CD4-positive, alpha-beta T cell (primary cell): ENCODE data around the gene ALOX15B. TPM values are rescaled to one million over a fixed set of nuclear protein-coding genes. Genes with fewer than 3 reads are reported as not detected.

Experiments
- ATAC-seq: fragments of 200-7000 bp; cut with Tn5 transposase; one replicate; pipeline ENCODE4 v1.10.0; 2022; ENCODE audit warnings: mild to moderate bottlenecking; ENCODE audit not compliant: poor library complexity
- CTCF ChIA-PET: fragments of 350-600 bp; sonication (Branson Sonifier 250); formaldehyde crosslinking; loops from one replicate; lab custom pipeline; 2021; ENCODE audit warnings: antibody characterized with exemption, inconsistent platforms; lab: Charles Lee
- POLR2A ChIA-PET: fragments of 350-600 bp; sonication (Branson Sonifier 250); formaldehyde crosslinking; loops from one replicate; lab custom pipeline; 2021; ENCODE audit warnings: antibody characterized with exemption, inconsistent platforms; lab: Charles Lee
- DNase-seq, 14 experiments: peaks; one replicate each; pipeline ENCODE4 v3.0.0-alpha.2; 2013 to 2020; ENCODE audit warnings: mixed read lengths in 2 of 14
- H3K27ac ChIP-seq, 2 donors: one replicate each; pipeline versions ENCODE4 v1.5.1 to v1.7.0; 2013; ENCODE audit warnings: low read length in 2 of 2, low read depth in 1 of 2, mild to moderate bottlenecking in 1 of 2
- H3K27me3 ChIP-seq, 2 experiments: 1 replicate in 1 of 2; 2 replicates in 1 of 2; pipeline versions ENCODE4 v1.6.1 to v1.7.0; 2013; ENCODE audit warnings: low read length in 2 of 2, control low read depth in 1 of 2, mild to moderate bottlenecking in 1 of 2, moderate library complexity in 1 of 2; ENCODE audit not compliant: insufficient read depth in 2 of 2, control insufficient read depth in 1 of 2
- H3K36me3 ChIP-seq: one replicate; pipeline ENCODE4 v1.6.1; 2013; ENCODE audit warnings: low read length, control low read depth; ENCODE audit not compliant: insufficient read depth
- H3K4me1 ChIP-seq: one replicate; pipeline ENCODE4 v1.6.1; 2013; ENCODE audit warnings: low read length, control low read depth; ENCODE audit not compliant: insufficient read depth
- H3K4me3 ChIP-seq: one replicate; pipeline ENCODE4 v1.5.1; 2013; ENCODE audit warnings: mild to moderate bottlenecking, low read length, moderate library complexity
- H3K9me3 ChIP-seq, 2 experiments: 1 replicate in 1 of 2; 2 replicates in 1 of 2; pipeline versions ENCODE4 v1.6.1 to v1.7.0; 2013; ENCODE audit warnings: low read length in 2 of 2, mild to moderate bottlenecking in 2 of 2, control low read depth in 1 of 2, moderate library complexity in 1 of 2; ENCODE audit not compliant: control insufficient read depth in 1 of 2, insufficient read depth in 1 of 2
- H3K27ac Mint-ChIP-seq: one replicate; pipeline ENCODE4 v1.8.0; 2020; ENCODE audit warnings: mixed read lengths
- H3K27me3 Mint-ChIP-seq: one replicate; pipeline ENCODE4 v1.8.0; 2021; ENCODE audit warnings: mixed read lengths
- H3K36me3 Mint-ChIP-seq: one replicate; pipeline ENCODE4 v1.8.0; 2021; ENCODE audit warnings: low read depth, mixed read lengths
- H3K4me1 Mint-ChIP-seq: one replicate; pipeline ENCODE4 v1.8.0; 2021; ENCODE audit warnings: low read depth, mixed read lengths
- H3K4me3 Mint-ChIP-seq: one replicate; pipeline ENCODE4 v1.8.0; 2020; ENCODE audit warnings: mild to moderate bottlenecking, mixed read lengths
- H3K9me3 Mint-ChIP-seq: one replicate; pipeline ENCODE4 v1.8.0; 2020; ENCODE audit warnings: mixed read lengths
- CTCF ChIP-seq: fragments of 200-600 bp; IDR thresholded peaks from one replicate; pipeline ENCODE4 v1.8.0; 2022; ENCODE audit warnings: antibody characterized with exemption, mild to moderate bottlenecking
- intact Hi-C, 2 experiments: fragments of 100-400 bp; cut with DNase I in 1 of 2; cut with micrococcal nuclease in 1 of 2; formaldehyde crosslinking; loops; one replicate each; pipeline versions ENCODE4 v1.15.1 to v1.9.0; 2023 to 2025; cut with DNase I, micrococcal nuclease
- total RNA-seq, 174 experiments: library from RNA in 2 of 174; stranded (reverse) in 2 of 174; gene quantifications; one replicate each; pipeline ENCODE4 v1.2.3 and lab custom pipeline; 2021 to 2026

Gene ALOX15B
- total RNA-seq, 2 experiments from 2014 or later, result not detected

- ATAC-seq (no peak), DNase-seq (no peak)
- peaks cover 40% of the 10 kb centered on the region for H3K27me3 Mint-ChIP-seq
- ChIA-PET CTCF (interaction anchor here (0.7 to 1.7 kb wide), 8 partner anchors 11 to 353 kb away, joined by 3 to 8 read pairs (median 5); partner anchors contain the start of genes RNF227 and WRAP53), POLR2A (interaction anchor here (1.0 to 1.7 kb wide), 4 partner anchors 126 to 354 kb away, joined by 3 to 4 read pairs (median 4); partner anchors contain the start of genes NAA38, RNF227, TP53 and WRAP53)
- H3K27me3 ChIP-seq, result peaks cover 11 to 21% of the 10 kb centered on the region in 2 experiments
- H3K4me3 Mint-ChIP-seq, result no peak overlapping the region
- H3K4me3 ChIP-seq, result no peak overlapping the region
- H3K4me1 ChIP-seq, result peaks cover 4% of the 10 kb centered on the region
- peaks cover 4% of the 10 kb centered on the region for H3K4me1 Mint-ChIP-seq
- TF ChIP-seq CTCF, result no peak
- no peak overlapping the region for H3K27ac Mint-ChIP-seq
- H3K9me3 ChIP-seq, result no peaks in the 10 kb centered on the region
- no peaks in the 10 kb centered on the region for H3K36me3 Mint-ChIP-seq
- H3K9me3 Mint-ChIP-seq, result no peaks in the 10 kb centered on the region
- H3K36me3 ChIP-seq, result no peaks in the 10 kb centered on the region
- intact Hi-C loops, result loop anchor here (1.0 to 5.0 kb wide), 4 partner anchors 130 to 299 kb away; no protein-coding TSS in a partner anchor
- no peak overlapping the region for H3K27ac ChIP-seq
These were observed 3.1 kb downstream of the ALOX15B start for GRCh38 chr17:8041979-8042378.

- Histone ChIP-seq H3K27me3 (peaks cover 2% of the 10 kb centered on the region in 2 experiments), H3K4me1 (no peaks in the 10 kb centered on the region), H3K27ac (no peak overlapping the region), H3K36me3 (no peaks in the 10 kb centered on the region), H3K9me3 (no peaks in the 10 kb centered on the region), H3K4me3 (no peak overlapping the region)
- ChIA-PET CTCF (no interaction called here), POLR2A (no interaction called here)
- DNase-seq (no peak), ATAC-seq (no peak)
- peaks cover 16% of the 10 kb centered on the region for H3K27me3 Mint-ChIP-seq
- no peak for TF ChIP-seq CTCF
- no peak overlapping the region for H3K4me3 Mint-ChIP-seq
- no peaks in the 10 kb centered on the region for H3K9me3 Mint-ChIP-seq
- no peaks in the 10 kb centered on the region for H3K4me1 Mint-ChIP-seq
- intact Hi-C loops, result loop anchor here (5.0 kb wide), 2 partner anchors 133 to 183 kb away; no protein-coding TSS in a partner anchor
- no peak overlapping the region for H3K27ac Mint-ChIP-seq
- no peaks in the 10 kb centered on the region for H3K36me3 Mint-ChIP-seq
These were observed 6.3 kb downstream of the ALOX15B start for GRCh38 chr17:8044819-8045810.

- no peaks in the 10 kb centered on the region for H3K4me1 Mint-ChIP-seq
- DNase-seq (no peak), ATAC-seq (no peak)
- H3K36me3 ChIP-seq, result no peaks in the 10 kb centered on the region
- no peak overlapping the region for H3K27ac ChIP-seq
- no peak overlapping the region for H3K4me3 ChIP-seq
- no peaks in the 10 kb centered on the region for H3K9me3 Mint-ChIP-seq
- H3K36me3 Mint-ChIP-seq, result no peaks in the 10 kb centered on the region
- no peak for TF ChIP-seq CTCF
- intact Hi-C loops, result no loop called here
- H3K27ac Mint-ChIP-seq, result no peak overlapping the region
- CTCF ChIA-PET, result no interaction called here
- peaks cover 3% of the 10 kb centered on the region for H3K27me3 Mint-ChIP-seq
- no peaks in the 10 kb centered on the region for H3K9me3 ChIP-seq
- POLR2A ChIA-PET, result no interaction called here
- H3K4me3 Mint-ChIP-seq, result no peak overlapping the region
- H3K27me3 ChIP-seq, result no peaks in the 10 kb centered on the region
- H3K4me1 ChIP-seq, result no peaks in the 10 kb centered on the region
These were observed 7.6 kb downstream of the ALOX15B start for GRCh38 chr17:8046306-8046928.
